ENCODE measurements around the gene GALNTL6. TPM values are rescaled to one million over a fixed set of nuclear protein-coding genes. Genes with fewer than 3 reads are reported as not detected.

Gene GALNTL6
- total RNA-seq, 1 experiment from 2014 or later, result not detected

GRCh38 chr4:172819353-172819752 is 1006.1 kb downstream of the GALNTL6 start:
- H3K27ac Mint-ChIP-seq, result no peak overlapping the region
- no peaks in the 10 kb centered on the region for H3K79me2 ChIP-seq (ENCODE audit: insufficient read depth, low read length)
- H3K4me1 ChIP-seq (ENCODE audit: insufficient read depth, low read length), result no peaks in the 10 kb centered on the region
- no peak overlapping the region for H3K4ac ChIP-seq (ENCODE audit: low read depth, low read length)
- H3K4me1 Mint-ChIP-seq, result peaks cover 3 to 7% of the 10 kb centered on the region in 2 experiments; a peak in 2 of 4 replicates
- H4K8ac ChIP-seq (replicated peaks; ENCODE audit: insufficient read length, low read depth, low read length), result no peak overlapping the region
- no peak overlapping the region for H2BK12ac ChIP-seq (ENCODE audit: insufficient read length, low read depth, low read length)
- no peaks in the 10 kb centered on the region for H3K27me3 Mint-ChIP-seq (ENCODE audit: low read depth)
- no peaks in the 10 kb centered on the region for H3K79me1 ChIP-seq (ENCODE audit: insufficient read depth, low read depth, low read length, poor library complexity, severe bottlenecking)
- no peaks in the 10 kb centered on the region for H3K27me3 ChIP-seq (ENCODE audit: insufficient read depth, low read length)
- H3K9me3 Mint-ChIP-seq, result no peaks in the 10 kb centered on the region
- no peak overlapping the region for H3T11ph ChIP-seq (ENCODE audit: low read length)
- no peak overlapping the region for H2AFZ ChIP-seq (ENCODE audit: low read length)
- no peak overlapping the region for H3K23ac ChIP-seq (ENCODE audit: insufficient read length, low read depth, low read length)
- H3K14ac ChIP-seq (ENCODE audit: insufficient read depth, low read length), result no peak overlapping the region
- no peak overlapping the region for H2BK20ac ChIP-seq (ENCODE audit: low read depth, low read length, poor library complexity, severe bottlenecking)
- H2AK5ac ChIP-seq (ENCODE audit: insufficient read length, low read length), result no peak overlapping the region
- no peak overlapping the region for H4K91ac ChIP-seq (ENCODE audit: insufficient read length, low read depth, low read length)
- H3K9me3 ChIP-seq (ENCODE audit: control insufficient read depth, low read depth, low read length), result no peaks in the 10 kb centered on the region
- no peak overlapping the region for H2BK15ac ChIP-seq (ENCODE audit: low read depth, low read length)
- no peak overlapping the region for H3K27ac ChIP-seq (ENCODE audit: insufficient read length, low read depth, low read length)
- no peaks in the 10 kb centered on the region for H3K23me2 ChIP-seq (ENCODE audit: insufficient read length, low read depth, low read length, poor library complexity, severe bottlenecking)
- H3K18ac ChIP-seq (ENCODE audit: insufficient read length, low read depth, low read length), result no peak overlapping the region
- TF ChIP-seq CTCF (conservative IDR thresholded peaks at IDR 0.05), result no peak
- no peaks in the 10 kb centered on the region for H4K20me1 ChIP-seq (ENCODE audit: control insufficient read depth, insufficient read depth, insufficient read length)
- H3K56ac ChIP-seq (ENCODE audit: insufficient read length, low read depth, low read length), result no peak overlapping the region
- no peak overlapping the region for H3K4me2 ChIP-seq (ENCODE audit: insufficient read depth, insufficient read length, low read length)
- no peak overlapping the region for H2BK5ac ChIP-seq (ENCODE audit: insufficient read length, low read length)
- H4K5ac ChIP-seq (ENCODE audit: insufficient read length, low read depth, low read length), result no peak overlapping the region
- H3K4me3 Mint-ChIP-seq, result no peak overlapping the region
- no peak overlapping the region for H2BK120ac ChIP-seq (ENCODE audit: low read depth, low read length, poor library complexity, severe bottlenecking)
- no CpG with 5 or more reads among the region's 1 CpG for WGBS (ENCODE audit: extremely low coverage, insufficient read length, low lambda C conversion rate)
- H3K36me3 Mint-ChIP-seq (ENCODE audit: insufficient read depth in 1 of 3, low read depth in 3 of 3), result no peaks in the 10 kb centered on the region
- no peak overlapping the region for H3K9ac ChIP-seq (ENCODE audit: extremely low read depth, insufficient read length, low read length)
- no peak for DNase-seq
